Ramos (cell line): ENCODE results near the gene SMC2.

Experiments used
- in situ Hi-C: fragments of 300-500 bp; cut with MboI; formaldehyde crosslinking; loops from one replicate; pipeline ENCODE4 v1.14.3; 2022; ENCODE audit warnings: low sequenced_read_pairs; ENCODE audit not compliant: unreplicated experiment

Gene SMC2

DNA sequence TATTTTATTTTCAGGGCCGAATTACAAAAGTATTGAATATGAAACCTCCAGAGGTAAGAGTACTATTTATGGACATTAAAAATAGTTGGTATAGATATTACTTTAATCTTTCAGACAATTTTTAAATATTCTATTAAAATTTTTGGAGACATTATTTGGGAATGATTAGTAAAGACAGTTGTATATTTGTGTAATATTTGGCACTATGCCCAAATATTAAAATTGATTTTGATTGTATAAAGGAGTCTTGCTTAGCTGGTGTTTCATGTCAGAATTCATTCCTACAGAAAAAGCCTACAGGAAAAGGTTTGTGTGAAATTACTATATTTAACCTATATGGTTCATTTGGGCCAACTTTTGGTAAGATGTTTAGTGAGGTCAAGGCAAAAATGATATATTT is 5.5 kb downstream of the SMC2 start:
- in situ Hi-C loops: no loop called here

DNA sequence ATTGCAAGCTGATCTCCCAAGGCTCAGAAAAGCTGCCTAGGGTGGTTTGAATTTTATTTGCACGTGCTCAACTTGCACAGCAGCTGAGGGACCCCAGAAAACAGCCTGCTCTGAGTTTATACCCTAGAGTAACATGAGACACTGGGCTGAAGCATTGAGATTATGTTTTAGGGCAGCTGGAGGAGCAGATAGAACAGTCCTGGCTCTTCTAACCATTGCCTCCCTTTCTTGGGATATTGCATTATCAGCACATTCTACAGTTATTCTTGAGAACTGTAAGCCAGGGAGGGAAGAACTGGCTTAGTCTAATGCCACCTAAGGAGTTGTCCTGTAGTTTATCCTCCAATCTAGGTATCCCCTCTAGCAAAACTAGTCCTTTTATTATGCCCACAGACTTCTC is 10.3 kb downstream of the SMC2 start:
- in situ Hi-C loops: no loop called here

DNA sequence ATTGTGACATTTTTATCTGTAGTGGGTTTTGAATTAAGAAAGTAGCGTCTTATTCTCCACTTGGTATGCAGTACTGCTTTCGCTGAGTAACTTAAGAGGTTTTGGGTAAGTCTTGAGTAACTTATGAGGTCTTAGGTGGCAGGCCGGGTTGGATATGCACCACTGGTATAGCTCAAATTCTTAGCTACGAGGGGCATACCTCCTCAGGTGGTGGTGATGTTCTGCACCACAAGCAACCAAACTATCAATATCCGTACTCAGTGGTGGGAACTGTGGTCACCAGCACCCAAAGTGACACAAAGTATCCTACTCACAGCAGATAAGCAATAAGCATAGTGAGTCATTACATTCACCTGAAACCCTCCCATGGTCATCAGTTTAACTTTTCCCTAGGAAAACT is 13.7 kb downstream of the SMC2 start:
- in situ Hi-C loops: no loop called here

DNA sequence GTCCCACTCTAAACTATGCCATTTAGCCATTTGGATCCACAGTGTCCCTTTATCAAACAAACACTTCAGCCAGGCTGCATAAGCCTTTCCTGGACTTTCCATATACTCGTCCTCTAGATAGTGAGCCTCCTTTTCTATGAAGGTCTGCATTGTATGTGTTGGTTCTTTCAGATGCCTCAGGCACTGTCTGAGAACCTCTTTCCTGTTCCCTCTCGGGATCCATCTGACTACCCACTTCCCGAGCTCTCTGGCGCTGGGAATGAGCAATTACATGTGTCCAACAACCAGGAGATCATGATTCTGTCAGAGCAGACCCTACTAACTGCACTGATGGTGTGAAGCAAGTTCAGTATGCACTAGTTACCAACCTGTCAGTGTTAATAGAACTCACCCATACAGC is 14.2 kb downstream of the SMC2 start:
- in situ Hi-C loops: no loop called here

DNA sequence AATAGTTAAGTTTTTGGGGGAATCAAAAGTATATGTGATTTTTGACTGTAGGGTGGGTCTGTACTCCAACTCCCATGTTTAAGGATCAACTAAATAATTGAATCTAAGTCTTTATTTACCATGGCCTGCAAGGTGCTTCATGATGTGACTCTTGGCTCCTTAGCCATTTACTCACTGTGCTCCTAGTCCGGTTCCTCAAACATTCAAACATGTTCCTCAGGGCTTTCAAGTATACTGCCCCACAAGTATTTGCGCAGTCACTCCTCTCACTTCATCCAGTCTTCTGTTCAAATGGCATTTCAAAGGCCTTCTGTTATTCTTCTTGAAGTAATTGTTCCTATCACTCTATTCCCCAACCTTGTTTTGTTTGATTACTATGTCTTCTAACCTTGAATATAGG is 16.4 kb downstream of the SMC2 start:
- in situ Hi-C loops: no loop called here

DNA sequence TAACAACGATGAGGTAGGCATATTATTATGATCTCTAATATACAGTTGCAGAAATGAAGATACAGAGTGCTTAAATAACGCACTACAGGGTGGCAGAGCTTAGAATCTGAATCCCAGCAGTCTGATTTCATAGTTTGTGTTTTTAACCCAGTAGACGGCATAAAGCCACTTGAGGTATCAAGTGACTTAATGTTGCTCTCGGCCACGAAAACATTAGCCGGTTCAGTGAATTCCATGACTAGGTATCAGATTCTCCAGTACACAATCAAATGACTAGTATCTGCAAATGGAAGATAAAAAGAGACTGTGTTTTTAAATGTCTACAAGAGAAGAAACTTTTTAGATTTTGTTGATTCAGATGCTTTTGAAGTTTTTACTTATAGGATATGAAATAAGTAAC is 24.8 kb downstream of the SMC2 start:
- in situ Hi-C loops: no loop called here

DNA sequence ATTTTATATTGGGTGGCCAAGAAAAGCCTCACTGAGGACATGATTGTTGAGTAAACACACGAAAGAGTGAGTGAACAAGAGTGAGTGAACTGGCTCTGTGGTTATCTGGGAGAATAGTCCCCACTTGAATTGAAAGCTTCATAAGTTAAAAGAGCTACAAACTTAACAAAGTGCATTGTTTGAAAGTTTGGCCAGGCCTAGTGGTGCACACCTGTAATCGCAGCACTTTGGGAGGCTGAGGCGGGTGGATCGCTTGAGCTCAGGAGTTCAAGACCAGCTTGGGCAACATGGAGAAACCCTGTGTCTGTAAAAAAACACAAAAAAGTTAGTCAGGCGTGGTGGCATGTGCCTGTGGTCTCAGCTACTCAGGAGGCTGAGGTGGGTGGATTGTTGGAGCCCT is 26.9 kb downstream of the SMC2 start:
- in situ Hi-C loops: no loop called here

DNA sequence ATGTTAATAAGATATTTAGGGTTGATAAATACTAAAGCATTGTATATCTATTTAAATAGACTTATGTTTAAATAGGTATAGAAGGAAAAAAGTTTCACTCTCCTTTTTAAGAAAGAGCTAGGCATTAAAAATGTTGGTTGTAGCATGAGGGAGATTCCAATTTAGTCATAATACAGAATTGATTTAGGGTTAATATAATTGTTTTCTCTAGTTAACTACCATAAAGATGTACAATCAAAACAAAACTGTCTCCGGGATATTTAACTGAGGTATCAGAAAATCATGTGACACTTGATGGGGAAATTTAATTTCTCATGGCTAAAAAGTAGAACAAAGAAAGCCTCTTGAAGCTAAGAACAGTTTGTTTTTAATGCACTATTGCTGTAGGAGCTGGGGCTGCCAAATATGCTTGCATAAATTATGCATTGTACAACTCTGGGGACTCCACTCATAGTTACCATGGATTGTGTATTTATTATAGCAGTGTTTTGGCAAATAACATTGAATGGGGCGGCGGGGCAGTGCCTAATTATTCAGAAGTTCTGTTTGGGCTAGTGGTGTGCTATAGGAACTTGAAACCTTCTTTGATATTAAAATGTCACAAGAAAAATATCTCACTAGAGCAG is 44.2 kb downstream of the SMC2 start:
- in situ Hi-C loops: no loop called here

DNA sequence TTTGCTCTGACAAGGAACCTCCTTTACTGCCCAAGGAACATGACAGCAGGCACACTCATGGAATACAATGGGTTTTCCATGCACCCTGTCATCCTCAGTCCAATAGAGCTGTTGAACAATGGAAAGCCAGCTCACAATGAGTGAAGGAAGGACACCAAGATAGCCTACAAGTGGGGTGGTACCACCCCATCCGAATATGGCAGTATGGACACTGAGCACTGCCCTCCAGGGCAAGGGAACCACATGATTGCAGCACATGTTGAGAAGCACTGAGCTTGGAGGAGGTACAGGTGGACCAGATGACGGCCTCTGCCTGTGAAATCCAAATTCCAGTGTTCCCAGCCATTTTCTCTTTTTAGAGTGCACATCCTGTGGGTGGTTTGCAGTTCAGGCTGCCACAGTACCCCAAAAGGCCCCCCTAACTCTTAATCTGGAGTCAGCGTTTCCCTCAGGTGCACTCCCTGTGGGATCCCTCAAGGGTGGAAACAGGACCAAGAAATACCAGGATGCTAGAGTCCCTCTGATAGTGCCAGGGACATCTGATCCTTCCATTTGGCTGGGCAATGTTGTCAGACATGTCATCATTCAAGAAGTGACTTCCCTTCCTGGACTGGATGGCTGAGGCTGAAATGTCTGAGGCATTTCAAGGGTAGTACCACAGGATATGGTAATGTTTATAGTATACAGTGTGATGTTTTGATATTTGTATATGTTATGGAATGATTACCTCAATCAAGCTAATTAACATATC is 48.9 kb downstream of the SMC2 start:
- in situ Hi-C loops: no loop called here

DNA sequence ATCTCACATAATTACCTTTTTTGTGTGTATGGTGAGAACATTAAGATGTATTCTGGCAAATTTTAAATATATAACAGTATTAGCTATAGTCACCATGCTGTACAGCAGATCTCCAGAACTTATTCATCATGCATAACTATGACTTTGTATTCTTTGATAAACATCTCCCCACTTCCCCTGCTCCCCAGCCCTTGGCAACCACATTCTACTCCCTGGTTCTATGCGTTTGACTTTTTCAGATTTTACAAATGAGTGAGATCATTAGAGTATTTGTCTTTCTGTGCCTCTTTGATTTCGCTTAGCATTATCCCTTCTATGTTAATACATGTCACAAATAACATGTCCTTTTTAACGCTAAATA is 49.4 kb downstream of the SMC2 start:
- in situ Hi-C loops: no loop called here

DNA sequence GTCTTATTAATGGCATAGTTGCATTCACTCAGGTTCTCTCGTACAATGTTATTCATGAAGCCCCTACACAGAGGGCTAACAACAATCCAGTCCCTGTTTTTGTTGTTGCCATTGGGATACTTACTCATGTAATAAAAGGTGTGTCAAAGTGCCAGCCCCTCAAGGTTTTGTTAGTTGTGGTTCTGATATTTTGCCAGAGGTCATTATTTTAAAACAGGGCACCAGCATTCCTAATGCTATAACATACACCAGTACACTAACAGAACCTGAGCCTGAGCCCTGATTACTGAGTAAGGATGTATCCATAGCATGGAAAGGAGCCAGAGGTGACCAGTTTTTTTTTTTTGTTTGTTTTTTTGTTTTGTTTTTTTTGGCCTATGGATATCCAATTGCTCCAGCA is 50.2 kb downstream of the SMC2 start:
- in situ Hi-C loops: no loop called here

DNA sequence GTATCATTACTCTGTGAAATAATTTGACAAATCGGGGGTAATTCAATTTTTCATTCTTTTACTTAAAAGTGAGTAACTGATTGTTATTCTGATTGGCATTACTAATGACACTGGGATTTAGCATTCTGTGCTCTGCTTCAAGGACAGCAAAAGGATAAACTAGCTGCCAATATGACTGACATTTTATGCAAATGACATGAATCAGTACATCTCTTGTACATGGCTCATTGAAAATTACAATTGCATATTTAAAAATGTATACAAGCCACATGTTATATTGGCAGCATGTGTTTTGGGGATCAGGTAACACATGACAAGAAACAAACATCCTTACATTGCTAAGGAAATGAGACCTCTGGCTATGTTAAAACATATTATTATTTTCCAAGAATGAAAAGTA is 79.0 kb downstream of the SMC2 start:
- in situ Hi-C loops: no loop called here

DNA sequence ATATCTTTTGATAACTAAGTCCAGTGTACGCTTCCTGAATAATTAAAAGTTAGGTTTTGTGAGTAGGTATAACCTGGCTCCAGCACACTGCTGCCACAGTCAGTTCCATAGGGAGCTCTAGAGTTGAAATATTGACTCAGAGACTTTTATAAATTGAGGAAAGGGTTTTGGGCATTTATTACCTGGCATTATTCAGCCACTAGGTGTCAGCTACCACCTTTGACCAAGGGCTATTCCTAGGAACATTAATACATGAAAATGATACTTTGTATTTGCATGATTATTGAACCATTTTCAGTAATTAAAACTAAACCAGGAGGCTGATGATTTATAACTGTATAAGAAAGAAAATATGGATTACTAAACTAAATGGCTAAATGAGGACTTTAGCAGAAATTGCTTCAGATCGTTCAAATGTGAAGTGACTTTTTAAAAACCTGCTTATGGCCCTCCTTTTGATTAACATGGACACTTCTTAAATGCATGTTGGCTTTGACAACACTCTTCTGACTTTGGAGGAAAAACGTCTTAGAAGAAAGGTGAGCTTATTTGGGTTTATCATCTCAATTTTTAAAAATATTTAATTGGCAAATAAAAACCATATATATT is 83.0 kb downstream of the SMC2 start:
- in situ Hi-C loops: no loop called here

DNA sequence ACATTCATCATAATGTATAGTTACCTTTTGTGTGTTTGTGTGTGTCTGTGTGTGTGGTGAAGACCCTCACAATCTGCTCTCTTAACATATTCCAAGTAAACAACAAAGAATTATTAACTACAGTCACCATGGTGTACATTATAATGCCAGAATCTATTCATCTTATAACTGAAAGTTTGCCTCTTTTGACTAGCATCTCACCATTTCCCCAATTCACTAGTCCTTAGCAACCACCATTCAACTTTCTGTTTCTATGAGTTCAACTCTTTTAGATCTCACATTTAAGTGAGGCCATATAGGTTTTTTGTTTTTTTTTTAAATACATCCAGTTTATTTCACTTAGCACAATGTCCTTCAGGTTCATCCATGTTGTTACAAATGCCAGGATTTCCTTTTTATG is 83.6 kb downstream of the SMC2 start:
- in situ Hi-C loops: no loop called here
